ENCODE data around the gene SDE2.

SDE2 gene

DNA sequence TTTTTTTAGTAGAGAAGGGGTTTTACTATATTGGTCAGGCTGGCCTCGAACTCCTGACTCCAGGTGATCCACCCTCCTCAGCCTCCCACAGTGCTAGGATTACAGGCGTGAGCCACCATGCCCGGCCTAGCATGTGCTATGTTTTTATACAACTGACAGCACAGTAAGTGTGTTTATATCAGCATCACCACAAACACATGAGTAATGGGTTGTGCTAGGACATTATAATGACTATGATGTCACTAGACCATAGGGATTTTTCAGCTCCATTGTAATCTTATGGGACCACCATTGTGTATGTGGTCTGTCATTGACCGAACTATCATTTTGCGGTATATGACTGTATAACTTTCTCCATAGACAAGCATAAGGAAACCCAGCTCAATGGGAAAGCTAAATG, 64.4 kb downstream of the SDE2 start:
- no peak overlapping the region for H3K4me3 ChIP-seq (ENCODE audit: low read length)
- no peak for TF ChIP-seq ZNF274 (IDR thresholded peaks at IDR 0.05; ENCODE audit: low read depth, low read length)

- no peak overlapping the region for H3K4me3 ChIP-seq (ENCODE audit: low read length)
- no peak for TF ChIP-seq ZNF274 (IDR thresholded peaks at IDR 0.05; ENCODE audit: low read depth, low read length)
Observed at GRCh38 chr1:225933072-225933471, 66.1 kb downstream of the SDE2 start.
